GM04503 (cell line): ENCODE measurements around the gene RCOR1.
A peak's percentile ranks its signal among the peaks of the same experiment; 100 is the strongest.
"Not testable (repeated sequence)": the region's sequence is repeated elsewhere in the genome, so short reads cannot be mapped to it uniquely, and the experiment has no call there.

Experiments used
- DNase-seq: peaks from one replicate; pipeline ENCODE4 v3.0.0-alpha.2; 2012; ENCODE audit warnings: low read depth

RCOR1 gene

DNA sequence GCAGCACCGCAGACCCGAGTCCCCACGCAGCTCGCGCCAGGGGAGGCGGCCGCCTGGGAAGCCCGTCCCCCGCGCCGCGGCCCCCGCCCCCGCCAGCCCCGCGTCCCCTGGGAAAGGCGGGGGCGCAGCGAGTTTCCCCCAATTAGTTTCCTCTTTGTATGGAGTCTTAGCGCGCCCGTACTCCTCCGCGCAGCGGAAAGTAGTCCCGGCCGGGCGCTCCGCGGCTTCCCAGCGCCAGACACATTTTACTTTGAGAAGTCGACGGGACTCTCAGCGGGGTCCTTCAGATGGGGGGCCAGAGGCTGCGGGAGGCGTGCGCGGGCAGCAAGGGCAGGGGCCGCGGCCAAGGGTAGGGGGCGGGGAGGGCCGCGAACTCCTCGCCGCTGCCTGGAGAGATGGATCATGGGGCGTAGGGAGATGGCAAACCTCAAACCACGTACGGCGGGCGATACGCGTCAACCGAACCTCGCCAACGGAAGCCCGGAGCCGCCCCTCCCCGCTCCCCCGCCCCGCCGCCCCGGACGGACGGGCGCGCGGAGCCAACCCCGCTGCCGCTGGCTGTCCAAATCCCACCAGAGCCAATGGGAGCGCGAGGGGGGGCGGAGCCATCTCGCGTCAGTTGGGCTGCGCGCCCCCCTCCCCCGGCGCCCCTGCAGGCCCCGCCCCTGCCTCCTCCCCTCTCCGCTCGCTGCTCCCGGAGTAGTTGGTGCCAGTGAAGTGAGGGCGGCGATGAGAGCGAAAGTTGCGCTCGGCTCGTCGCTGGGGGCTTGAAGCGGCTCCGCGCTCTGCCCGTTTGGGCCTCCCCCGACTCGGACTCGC, at the start of gene RCOR1:
TSS of gene RCOR1 (plus strand) at position 706 of the 819 bp plus-strand sequence. CDS start 238 bp downstream, outside the sequence.
- peak; percentile 75 for DNase-seq

GRCh38 chr14:102544046-102544746, 48.3 kb upstream of the RCOR1 start:
- DNase-seq = no peak

DNA sequence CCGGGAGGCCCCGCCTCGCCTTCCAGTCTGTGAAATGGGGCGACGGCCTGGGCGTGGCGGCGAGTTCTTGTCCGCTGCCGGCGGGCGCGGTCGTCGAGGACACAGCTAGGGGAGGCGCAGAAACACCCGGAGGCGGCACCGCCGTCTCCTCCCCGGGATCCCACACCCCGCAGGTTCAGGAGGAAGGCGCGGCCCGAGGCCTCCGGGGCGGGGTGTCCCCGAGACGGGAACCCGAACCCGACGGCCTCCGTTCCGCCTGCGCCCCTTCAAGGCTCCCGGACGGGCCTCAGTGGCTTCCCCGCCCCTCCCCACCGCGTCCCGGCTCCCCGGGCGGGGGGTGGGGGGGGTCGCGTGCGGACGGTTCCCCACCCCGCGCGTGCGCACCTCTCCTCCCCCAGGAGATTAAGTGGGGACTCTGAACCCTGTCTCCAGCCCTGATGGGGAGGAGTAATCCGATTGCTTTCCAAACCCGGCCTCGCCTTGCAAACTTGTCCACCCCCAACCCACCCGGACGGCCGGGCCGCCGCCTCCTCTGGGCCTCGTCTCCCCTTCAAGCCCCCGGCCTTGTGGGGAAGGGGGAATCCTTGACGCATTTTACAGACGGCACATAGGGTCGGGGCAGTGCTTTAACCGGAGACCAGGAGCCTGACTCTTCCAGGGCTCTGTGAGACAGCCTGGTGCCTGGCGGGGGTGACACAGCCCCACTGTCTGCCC, 47.5 kb upstream of the RCOR1 start:
- no peak for DNase-seq

DNA sequence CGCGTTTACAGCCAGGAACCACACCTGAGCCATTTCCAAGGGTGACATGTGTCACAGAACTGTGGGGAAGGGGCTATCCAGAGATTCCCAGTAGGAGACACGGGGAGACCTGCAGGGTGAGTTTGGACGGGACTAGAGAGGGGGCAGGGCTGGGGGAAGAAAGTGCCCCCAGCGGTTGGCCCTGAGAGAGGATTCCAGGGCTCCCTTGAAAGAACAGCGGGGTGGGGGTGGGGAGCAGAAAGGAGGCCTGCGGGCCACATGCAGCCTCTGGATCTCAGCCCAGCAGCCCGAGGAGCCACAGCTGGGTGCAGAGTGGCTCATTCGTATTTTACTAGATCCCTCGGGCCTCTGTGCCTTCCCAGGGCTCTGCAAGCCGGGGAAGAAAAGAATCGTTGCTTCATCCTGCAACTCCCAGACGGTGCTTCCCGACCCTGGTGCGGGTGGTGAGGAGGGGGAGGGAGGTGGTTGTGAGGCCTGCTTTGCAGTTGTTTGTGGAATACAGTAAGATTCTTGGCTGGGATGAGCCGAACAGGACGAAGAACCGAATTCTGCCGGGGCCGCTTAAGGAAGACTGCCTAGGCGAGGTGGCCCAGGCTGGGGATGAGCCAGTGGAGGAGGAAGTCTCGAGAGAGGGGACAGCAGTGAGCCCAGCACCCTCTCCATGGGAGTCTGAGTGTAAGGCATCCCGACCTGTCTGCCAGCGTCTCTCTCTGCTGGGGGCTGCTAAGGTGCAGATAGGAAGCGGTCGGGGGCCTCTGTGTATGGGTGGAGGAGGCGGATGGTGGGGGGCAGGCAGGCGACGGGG, 46.8 kb upstream of the RCOR1 start:
- DNase-seq = no peak

DNA sequence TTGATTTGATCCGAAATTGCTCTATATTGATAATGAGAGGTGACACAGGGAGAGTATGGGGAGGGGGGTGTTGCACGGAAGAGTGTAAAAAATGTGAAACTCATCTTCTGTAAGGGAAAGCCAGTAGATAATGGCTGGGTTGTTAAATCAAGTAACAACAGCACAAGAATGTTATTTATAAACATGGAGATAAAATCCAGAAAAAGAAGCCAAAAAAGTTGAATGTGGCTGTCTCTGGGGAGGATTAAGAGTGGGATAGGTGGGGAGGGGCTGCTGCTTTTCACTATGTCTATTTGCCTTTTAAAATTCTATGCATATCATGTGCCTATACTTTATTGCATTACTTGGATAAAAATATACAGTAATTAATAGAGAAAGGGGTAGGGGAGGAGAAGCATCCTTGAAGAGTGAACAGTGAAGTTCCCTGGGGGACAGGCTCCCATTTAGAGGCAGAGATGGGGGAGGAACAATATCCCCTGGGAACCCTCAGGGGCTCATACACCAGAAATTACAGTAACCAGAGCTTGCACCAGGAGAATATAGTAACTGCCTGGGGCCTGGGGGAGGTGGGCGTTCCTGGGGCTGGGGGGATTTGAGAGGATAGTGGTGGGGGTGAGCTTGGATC, 43.7 kb upstream of the RCOR1 start:
- DNase-seq = no peak

GRCh38 chr14:102550927-102551401, 41.5 kb upstream of the RCOR1 start:
- not testable (repeated sequence) for DNase-seq

GRCh38 chr14:102551995-102552705, 40.3 kb upstream of the RCOR1 start:
- no peak for DNase-seq

DNA sequence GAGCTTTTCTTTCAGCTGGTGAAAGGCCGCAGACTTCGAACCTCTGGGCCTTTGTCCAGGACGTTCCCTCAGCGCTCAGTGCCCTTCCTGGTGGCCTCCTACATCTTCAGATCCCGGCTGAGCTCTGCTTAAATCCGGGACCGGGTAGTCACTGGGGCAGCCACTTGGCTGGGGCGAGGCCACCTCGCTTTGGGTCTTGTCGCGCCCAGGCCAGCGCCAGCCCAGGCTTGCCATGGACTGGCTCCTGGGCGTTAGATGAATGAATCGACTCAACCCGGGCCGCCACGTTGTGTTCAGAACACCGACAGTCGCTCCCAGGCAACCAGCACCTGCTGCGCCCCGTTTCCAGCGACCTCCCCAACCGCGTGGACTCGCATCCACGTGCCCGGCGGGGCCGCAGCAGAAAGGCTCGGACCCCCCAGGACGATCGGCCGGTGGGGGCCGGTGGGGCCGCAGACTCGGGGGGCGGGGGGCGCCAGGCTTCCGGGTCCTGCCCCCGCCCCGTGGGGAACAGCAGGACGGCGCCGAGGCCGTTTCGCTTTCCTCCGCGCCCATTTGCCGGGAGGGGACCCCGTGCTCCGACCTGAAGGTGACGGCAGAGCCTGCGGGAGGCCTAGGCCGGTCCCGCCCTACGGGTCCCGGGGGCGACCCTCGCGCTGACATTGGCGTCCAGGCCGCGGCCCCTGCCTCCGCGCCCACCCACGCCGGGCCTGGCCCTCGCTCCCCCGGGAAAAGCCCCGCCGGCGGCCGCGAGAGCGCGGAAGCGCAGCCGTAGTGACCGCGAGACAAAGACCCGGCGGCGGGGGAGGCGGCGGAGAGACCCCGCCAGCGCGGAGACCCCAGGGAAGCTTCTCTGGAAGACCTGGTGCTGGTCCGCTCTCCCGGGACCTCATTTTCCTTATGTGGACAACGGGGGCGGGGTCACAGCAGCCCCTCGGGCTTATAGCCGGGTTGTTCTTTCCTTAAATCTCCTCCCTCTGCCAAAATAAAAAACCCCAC, 37.3 kb upstream of the RCOR1 start:
- DNase-seq = no peak

DNA sequence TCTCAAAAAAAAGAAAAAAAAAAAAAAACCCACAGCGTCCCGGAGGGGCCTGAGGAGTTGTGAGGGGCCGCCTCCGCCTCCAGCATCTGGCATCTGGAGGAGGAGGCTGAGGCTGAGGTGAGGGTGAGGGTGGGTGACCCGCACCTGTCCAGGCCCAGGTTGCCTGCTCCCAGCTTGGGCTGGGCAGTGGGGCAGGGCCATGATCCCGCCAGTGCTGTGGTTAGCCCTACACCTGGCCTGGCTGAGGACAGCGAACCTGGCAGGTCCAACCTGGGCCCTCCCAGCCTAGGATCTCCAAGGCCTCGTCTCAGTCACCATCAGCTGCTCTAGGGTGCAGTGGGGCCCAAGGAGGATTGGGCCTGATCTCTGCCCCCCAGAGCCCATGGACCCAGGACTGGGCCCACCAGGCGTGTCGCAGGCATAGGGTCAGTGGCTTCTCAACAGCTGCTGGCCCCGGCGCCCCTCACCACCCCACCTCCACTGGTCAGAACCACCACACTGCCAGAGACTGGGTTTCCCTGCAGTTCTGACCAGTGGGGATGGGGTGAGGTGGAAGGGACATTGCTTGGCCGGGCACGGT, 36.3 kb upstream of the RCOR1 start:
- no peak for DNase-seq

- no peak for DNase-seq
Observed at GRCh38 chr14:102557434-102558226, 34.8 kb upstream of the RCOR1 start.

- DNase-seq = no peak
Observed at GRCh38 chr14:102558556-102558955, 33.9 kb upstream of the RCOR1 start.

- no peak for DNase-seq
Observed at GRCh38 chr14:102560458-102561261, 31.8 kb upstream of the RCOR1 start.

DNA sequence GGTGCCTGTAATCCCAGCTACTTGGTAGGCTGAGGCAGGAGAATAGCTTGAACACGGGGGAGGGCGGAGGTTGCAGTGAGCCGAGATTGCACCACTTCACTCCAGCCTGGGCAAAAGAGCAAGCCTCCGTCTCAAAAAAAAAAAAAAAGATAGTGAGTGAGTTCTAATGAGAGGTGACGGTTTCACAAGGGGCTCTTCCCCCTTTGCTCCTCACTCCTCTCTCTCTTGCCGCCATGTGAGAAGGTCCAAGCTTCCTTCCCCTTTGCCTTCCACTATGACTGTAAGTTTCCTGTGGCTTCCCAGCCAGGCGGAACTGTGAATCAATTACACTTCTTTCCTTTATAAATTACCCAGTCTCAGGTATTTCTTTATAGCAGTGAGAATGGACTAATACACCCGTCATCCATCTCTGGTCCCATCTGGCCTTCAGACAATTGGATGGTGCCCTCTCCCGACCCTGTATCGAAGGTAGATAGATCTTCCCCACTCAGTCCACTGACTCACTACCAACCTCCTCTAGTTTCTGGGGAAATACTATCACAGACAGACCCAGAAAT, 27.0 kb upstream of the RCOR1 start:
- no peak for DNase-seq

GRCh38 chr14:102565959-102566358, 26.5 kb upstream of the RCOR1 start:
- no peak for DNase-seq

DNA sequence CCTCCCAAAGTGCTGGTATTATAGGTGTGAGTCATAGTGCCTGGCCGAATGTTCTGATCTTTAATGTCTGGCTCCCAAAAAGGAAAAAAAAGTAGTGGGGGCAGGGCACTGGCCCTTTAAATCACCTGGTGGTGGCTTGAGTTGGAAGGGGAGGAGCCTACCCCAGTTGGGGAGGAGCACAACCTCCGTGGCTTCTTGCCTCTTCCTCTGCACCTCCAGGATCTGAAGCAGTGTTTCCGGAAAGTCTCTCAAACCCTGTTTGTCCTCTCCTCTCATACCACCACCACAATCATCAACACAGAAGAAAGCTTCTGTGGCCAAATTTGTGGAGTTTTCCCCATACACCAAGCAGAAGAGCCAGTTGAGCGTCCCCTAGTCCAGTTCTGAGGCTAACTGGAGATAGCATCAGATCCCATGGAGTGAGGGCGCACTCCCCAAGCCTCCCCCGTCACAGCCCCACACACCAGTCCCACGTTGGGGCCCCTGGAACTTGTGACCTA, 24.3 kb upstream of the RCOR1 start:
- DNase-seq = no peak

- DNase-seq = no peak
Observed at GRCh38 chr14:102570334-102570995, 22.0 kb upstream of the RCOR1 start.
